Ecto neural progenitor cell (in vitro differentiated cells): ENCODE measurements around the gene DISC1.

Experiments used
- DNase-seq: peaks from one replicate; pipeline ENCODE4 v3.0.0-alpha.2; 2018; ENCODE audit warnings: low spot score

DISC1 gene

GRCh38 chr1:232045139-232045994 is 418.8 kb downstream of the DISC1 start:
- DNase-seq = no peak

- no peak for DNase-seq
These were observed 420.1 kb downstream of the DISC1 start for GRCh38 chr1:232046451-232047306.

DNA sequence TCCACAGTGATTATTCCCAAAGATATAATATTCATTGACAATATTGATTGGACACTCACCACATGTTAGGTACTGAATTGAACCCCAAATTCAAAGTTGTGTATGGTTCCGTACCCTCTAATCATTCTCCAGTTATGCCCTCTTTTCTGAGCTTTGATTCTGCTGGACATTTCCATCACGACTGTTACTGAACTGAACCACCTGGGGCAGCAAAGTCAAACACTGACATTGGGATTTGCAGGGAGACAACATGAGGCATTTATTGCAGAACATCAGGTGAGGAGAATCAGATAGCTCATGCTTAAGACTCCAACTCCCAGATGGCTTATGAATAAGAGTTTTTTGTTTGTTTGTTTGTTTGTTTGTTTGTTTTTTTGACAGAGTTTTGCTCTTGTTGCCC is 420.9 kb downstream of the DISC1 start:
- no peak for DNase-seq

GRCh38 chr1:232048481-232048880 is 421.9 kb downstream of the DISC1 start:
- no peak for DNase-seq

GRCh38 chr1:232049335-232049734 is 422.7 kb downstream of the DISC1 start:
- DNase-seq = no peak

- no peak for DNase-seq
These were observed 430.8 kb downstream of the DISC1 start for GRCh38 chr1:232057217-232057895.

DNA sequence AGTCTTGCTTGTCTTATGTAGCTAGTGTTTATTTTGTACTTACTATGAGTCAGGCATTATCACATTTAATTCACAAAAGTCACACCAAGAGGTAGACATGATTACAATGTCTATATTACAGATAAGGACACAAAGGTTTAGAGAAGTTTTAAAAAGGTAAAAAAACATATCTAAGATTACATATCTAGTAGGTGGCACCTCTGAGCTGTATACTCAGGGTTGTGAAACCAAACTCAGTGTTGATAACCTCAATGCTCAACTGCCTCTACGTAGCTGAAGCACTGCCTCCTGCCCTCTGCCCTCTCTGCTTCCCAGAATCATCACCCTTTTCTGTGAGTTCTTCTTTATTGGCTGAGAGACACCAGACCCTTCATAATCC is 431.3 kb downstream of the DISC1 start:
- DNase-seq = no peak

- DNase-seq = no peak
These were observed 433.3 kb downstream of the DISC1 start for GRCh38 chr1:232059726-232060374.

- DNase-seq = no peak
These were observed 436.4 kb downstream of the DISC1 start for GRCh38 chr1:232062967-232063366.

GRCh38 chr1:232066521-232066920 is 439.9 kb downstream of the DISC1 start:
- DNase-seq = no peak

DNA sequence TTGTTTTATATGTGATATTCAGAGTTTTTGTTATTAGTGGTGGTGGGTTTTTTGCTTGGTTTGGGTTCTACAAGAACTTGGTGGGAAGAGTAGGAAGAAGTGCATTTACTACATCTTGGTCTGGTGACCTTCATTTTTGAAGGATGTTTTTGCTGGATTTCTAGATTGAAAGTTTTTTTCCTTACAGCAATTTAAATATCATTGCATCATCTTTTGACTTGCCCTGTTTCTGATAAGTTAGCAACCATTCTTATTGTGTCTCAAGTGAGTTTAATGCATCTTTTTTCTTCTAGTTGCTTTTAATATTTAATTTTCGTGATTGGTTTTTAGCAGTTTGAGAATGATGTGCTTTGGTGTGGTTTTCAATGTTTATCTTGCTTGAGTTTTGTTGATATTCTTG is 447.7 kb downstream of the DISC1 start:
- DNase-seq = no peak

- DNase-seq = no peak
These were observed 451.2 kb downstream of the DISC1 start for GRCh38 chr1:232077809-232078208.

DNA sequence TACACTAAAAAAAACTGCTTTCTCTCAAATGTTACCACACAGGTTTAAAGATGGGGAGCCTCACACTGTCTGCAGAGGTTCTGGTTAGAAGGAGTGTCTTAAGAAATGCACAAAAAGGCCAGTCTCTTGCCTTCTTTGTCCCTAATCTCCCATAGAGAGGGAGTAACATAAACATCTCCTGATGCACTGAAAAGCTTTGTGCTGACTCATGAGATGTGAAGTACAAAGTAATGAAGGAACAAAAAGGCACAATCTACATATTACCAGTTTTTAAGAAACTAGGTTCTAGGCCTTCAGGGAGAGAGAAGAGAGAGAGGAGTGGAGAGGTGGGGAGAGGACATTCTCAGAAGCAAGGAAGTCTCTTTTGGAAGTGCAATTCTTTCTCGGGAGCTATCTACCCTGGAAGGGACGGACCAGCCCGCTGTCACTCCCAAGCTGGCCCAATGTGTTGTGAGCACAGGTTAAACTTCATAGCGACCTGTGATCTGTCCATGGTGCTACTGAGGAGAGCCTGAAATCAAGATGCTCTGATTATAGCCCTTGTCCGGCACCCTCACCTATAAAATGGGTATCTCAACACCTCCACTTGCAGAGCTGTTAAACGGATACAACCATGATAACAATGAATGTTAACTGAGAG is 458.1 kb downstream of the DISC1 start:
- DNase-seq = peak; percentile 50

GRCh38 chr1:232090816-232091215 is 464.2 kb downstream of the DISC1 start:
- DNase-seq = no peak
